Dedifferentiated amniotic fluid mesenchymal stem cell (primary cell): ENCODE measurements around the gene LMAN2.
"Not testable (repeated sequence)": the region's sequence is repeated elsewhere in the genome, so short reads cannot be mapped to it uniquely, and the experiment has no call there.

Source experiments
- DNase-seq: peaks from one replicate; pipeline ENCODE4 v3.0.0-alpha.2; 2016; ENCODE audit errors: extremely low spot score

The LMAN2 gene

DNA sequence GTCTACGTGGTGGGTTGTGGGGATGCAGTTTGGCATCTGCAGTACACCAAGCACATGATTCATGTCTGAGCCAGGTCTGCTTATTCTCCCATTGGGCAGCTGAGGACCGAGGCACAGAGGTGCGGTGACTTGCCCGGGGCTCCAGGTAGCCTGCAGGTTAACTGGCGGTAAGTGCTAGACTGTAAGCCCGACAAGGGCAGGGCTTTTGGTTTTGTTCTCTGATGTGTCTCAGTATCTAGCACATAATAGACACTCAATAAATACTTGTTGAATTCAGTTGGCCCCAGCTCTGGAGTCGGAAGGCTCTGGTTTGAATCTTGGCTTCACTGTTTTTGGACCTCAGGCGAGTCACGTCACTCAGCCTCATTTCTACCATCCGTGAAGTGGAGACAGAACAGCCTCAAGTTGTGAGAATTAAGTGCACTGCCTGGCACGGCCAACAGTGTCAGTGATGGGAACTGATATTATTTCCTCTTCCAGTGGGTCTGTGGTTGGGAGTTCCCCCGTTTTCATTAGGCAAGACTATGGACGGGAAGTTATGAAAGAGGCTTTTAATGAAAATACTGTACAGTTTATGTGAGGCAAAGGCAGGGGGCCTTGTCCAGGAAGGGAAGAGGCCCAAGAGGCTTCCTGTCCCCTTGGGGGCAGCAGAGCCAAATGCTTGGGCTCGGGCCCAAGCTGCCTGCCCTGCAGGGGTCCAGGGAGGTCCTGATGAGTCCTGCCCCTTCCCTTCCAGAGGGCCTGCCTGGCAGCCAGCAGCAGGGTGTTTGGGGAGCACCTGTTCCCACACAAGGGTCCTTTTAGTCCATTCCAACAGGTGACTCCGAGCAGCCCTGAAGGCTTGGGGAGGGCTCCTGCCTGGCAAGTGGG is 44.6 kb downstream of the LMAN2 start:
- no peak for DNase-seq

DNA sequence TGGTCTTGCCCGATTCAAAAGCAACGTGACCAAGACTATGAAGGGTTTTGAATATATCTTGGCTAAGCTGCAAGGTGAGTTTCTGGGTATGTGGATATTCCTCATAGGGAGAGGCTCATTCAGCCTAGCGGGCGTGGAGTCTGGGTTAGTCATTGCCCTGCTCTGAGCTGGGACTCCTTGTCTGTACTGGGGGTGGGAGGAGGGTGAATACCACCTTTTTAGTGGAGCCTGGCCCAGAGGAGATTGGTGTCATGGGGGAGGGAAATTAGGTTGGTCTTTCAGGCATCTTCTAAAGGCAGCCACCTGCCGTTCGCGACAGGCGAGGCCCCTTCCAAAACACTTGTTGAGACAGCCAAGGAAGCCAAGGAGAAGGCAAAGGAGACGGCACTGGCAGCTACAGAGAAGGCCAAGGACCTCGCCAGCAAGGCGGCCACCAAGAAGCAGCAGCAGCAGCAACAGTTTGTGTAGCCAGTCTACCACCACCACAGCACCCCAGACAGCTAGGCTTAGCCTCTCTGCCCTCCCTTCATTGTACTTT is 45.3 kb downstream of the LMAN2 start:
- DNase-seq = not testable (repeated sequence)

DNA sequence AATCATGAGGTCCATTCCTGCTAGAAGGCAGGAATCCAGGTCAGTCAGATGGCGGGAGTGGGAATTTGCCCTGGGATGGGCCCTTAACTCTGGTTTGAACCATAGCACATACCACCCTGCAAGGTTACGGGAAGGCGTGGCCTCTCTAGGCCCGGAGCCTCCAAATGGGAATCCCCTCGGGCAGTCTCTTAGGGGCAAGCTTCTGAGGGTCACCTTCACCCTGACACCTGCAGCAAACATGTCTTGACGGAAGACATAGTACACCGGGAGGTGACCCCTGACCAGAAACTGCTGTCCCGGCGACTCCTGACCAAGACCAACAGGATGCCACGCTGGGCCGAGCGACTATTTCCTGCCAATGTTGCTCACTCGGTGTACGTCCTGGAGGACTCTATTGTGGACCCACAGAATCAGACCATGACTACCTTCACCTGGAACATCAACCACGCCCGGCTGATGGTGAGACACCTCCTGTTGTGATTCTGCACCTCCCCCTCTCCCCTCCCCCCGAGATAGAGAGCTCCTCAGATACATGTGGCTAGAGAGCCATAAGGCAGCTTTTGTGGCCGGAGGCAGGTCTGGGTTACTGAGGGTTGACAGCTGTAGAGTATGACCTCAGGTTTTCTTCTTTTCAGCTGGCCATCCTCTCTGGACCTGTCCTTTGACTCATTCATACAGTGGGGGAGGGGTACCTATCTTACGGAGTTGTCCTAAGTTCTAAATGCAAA is 46.9 kb downstream of the LMAN2 start:
- DNase-seq = no peak

DNA sequence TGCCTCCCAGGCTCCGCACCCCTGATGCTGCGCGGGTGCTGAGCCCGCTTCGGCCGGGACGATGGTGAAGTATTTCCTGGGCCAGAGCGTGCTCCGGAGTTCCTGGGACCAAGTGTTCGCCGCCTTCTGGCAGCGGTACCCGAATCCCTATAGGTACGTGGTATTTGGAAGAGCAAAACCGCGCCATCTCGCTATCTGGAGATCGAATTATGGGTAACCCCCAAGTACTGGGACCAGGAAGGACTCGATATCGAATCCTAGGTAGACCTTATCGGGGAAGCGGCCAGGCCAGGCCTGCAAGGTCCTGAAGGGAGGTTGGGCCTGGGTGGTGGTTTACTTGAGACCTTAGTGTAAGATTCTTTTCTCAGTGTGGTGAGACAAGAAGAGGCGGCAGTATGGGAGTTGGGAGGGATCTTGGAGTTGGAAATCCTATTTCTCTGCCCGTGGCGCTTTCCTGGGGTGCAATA is 47.5 kb downstream of the LMAN2 start:
- no peak for DNase-seq

DNA sequence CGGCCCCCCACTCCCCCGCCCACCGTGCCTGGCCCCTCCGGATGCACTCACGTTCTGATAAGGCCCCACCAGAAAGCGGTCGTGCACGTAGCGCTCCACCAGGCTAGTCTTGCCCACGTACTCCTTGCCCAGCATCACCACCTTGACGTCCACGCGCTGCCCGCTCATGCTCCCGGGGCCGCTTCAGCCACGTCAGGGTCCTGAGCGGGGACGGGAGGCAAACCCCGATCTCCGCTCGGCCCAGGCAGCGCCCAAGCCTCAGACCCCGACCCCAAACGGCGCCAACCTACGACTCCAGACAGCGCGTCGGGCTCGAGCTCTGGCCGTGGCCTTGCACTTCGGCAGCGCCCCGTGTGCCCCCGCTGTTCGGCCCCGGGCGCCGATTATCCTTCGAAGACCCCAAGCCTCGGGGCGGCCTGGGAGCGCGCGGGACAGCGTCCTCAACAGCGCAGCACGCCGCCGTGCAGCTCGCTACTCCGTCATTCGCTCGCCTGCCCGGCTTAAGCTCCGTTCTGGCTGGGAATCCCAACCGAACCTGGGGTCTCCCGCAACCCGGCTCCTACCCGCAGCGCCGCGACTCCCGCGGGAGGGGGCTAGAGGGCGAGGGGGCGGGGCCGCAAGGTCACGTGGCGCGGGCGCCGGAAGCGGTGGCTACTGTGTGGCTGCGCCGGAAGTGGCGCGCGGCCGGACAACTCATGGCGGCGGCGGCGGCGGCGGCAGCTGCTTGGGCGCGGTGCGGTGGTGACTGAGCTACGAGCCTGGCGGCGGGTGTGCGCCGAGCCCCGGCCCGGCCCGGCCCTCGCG is 48.1 kb downstream of the LMAN2 start, which contains the start of the genes PRELID1 and RAB24:
Gene PRELID1 (plus strand): TSS at position 679 of the 804 bp plus-strand sequence. CDS start 187 bp downstream, outside the sequence.
Gene RAB24 (minus strand): TSS at position 599 of the 804 bp plus-strand sequence. CDS start 431 bp downstream, at position 168.
- DNase-seq = peak; percentile 81

DNA sequence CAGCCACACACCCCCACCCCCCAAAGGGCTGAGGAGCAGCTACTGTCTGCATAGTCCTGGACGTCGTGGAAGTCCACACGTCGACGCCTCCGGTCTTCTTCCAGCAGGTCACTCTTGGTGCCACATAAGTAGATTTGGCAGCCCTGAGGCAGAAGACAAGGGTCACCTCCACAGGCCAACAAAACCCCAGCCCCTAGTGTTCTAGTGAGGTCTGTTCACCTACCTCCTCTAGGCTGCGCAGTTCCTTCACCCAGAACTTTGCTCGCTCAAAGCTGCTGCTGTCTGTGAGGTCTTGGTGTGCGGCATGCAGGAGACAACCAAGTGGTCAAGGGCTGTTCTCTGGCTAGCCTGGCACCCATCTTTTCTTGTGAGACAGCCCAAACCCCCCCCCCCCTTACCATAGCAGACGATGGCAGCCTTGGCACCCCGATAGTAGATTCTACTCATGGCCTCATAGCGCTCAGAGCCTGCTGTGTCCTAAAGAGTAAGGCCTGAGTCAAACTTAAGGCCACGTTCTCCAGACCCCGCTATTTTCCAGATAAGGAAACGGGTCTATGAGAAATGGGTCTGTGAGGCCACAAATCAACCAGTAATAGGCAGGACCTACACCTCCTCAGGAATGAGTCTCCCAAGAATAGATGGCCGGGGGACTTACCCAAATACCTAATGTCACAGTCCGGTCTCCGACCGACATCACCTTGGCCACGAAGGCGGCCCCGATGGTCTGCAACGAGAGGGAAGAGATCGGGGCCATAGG is 48.9 kb downstream of the LMAN2 start:
- no peak for DNase-seq

DNA sequence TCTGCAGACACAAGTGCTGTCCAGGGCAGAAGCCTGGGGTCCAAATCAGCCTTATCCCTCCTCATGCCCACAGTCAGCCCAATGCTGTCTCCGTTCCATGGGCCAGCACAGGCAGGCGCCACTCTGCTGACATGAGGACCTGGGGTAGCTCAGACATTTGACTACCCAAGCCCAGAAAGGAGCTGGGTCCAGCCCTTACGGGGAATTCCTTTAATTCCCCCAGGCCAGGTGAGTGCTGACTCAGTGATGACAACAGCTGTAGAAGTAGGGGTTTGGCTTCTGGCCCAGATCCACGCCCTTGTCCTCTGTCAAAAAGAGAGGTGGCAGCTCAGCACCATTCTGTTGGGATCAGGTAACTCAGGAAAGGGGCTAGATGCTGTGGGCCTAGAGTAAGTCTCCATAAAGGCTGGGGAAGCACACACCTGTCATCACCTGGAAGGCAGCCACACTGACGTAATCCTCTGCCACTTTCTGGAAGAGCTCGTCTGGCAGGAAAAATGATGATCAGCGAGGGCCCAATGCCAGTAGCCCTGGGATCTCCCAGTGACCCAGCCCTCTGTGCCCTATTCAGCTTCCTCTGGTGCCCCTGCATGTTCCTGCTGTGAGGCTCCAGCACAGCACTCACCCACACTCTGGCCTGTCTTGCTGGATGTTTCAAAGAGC is 49.8 kb downstream of the LMAN2 start:
- DNase-seq = no peak

DNA sequence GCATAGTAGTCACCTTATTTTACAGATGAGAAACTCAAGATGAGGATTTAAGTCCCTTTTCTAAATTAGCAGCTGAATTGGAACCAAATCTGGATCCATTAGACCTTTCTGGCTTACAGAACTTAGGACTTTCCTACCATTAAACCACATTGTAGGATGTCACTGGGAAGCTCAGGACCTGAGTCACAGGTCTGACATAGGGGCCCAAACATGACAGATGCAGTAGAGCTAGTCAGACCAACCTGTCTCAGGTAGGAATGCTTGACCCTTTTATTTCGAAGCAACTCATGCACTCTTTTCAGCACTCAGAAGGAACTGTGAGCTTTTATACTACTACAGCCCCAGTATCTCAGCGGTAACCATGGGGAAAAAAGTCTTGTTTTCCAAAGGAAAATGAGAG is 50.5 kb downstream of the LMAN2 start:
- no peak for DNase-seq

DNA sequence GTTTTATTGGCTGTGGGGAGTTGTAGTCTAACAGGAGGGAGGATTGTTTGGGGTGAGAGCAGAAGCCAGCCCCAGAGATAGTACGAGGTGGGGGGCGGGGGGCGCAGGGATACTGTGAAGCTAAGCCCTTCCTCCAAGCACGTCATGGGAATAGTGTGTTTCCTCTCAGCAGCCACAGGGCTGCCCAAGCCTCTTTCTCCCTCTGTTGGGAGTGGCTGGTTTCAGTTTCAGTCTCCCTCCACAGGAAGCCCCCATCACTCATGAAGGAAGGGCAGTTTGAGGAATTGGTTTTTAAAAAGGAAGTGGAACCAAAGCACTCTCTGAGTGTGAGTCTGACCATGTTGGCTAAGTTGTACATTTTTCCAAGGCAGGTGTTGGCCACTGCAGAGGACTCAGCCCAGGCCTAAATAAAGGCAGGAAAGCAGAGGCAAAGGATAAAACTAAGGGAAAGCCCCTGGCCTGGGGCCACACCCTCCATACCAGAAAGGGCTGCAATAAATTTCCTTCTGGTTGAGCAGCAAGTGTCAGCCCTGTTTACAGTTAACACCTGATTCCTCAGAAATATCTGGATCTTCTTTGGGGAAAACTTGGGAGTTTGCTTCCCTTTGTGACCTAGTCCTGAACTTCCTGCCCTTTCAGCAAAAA is 51.1 kb downstream of the LMAN2 start:
- peak; percentile 61 for DNase-seq

DNA sequence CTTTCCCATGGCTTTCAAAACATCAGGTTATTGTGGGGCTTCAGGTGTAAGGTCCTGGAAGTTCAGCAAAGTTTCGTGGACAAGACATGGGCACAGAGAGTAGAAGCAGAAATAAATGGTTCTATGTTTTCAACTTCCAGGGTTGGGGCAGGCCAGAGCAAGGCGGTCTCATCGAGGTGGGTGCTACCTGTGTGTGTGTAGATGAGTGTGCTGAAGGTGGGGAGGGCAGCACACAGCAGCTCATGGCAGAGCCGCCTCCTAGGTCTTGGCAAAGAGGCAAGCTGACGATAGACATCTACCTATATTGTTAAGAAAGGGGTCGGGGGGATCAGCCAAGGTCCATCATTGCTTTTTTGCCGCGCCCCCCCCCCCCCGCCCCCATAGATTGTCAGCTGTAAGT is 51.8 kb downstream of the LMAN2 start:
- DNase-seq = no peak

DNA sequence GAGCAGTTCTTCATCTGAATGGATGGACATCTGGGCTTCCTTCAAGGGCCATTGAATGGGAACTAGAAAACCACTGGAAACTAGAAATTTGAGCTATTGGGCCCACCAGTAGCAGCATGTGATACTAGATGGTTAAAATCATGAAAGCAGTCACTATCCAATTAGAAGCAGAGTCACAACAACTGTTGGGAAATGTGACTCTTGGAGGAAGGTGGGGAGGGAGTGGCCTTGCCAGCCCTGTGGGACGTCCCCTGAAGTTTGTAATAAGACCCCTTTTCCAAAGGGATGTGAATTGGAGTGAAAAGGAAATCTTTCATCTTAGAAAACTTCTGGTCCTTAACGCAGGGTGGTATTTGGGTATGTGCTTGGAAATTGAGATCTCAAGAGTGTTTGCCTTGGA is 53.5 kb downstream of the LMAN2 start:
- DNase-seq = no peak

DNA sequence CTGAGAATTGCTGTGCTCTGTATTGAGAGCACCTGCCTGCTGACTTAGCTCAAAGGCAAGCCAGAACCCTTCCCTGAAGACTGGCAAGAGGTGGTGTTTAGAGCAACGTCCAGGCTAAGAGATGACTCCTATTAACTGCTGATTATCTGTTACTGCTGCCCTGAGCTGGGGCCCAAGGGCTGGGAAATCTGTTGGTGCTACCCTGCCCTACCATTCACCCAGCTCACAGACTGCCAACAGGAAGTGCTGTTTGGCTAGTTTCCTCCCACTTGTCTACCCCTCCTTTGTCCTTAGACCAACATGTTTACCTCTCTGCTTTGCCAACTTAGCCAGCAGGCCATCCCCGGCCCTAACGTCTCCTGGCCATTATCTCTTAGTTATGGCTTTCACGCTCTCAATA is 54.9 kb downstream of the LMAN2 start:
- DNase-seq = no peak

DNA sequence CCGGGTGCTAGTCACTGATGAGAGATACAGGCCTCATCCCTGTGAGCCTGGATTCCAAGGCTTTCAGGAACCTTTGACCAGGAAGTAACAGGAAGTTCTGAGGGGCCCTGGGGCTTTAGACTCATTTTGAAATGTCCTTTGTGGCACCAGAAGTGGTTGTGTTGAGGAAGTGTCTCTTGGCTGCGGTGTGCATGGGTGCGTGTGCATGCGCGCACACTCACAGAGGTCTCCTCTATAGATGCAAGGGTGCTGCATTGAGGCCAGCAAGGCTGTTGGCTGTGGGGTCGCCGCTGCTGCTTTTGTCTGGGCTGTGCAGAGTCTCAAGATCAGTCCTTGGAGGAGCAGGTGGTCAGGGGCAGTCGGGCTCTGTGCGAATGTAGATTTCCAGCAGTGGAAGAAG is 55.5 kb downstream of the LMAN2 start:
- DNase-seq = no peak

DNA sequence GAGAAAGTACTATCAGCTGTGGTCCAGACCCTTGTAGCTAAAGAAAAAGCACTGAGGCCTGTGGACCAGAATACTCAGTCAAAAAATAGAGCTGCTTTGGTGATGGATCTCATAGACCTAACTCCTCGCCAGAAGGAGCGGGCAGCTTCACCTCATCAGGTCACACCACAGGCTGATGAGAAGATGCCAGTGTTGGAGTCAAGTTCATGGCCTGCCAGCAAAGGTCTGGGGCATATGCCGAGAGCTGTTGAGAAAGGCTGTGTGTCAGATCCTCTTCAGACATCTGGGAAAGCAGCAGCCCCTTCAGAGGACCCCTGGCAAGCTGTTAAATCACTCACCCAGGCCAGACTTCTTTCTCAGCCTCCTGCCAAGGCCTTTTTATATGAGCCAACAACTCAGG is 56.8 kb downstream of the LMAN2 start:
- DNase-seq = no peak

DNA sequence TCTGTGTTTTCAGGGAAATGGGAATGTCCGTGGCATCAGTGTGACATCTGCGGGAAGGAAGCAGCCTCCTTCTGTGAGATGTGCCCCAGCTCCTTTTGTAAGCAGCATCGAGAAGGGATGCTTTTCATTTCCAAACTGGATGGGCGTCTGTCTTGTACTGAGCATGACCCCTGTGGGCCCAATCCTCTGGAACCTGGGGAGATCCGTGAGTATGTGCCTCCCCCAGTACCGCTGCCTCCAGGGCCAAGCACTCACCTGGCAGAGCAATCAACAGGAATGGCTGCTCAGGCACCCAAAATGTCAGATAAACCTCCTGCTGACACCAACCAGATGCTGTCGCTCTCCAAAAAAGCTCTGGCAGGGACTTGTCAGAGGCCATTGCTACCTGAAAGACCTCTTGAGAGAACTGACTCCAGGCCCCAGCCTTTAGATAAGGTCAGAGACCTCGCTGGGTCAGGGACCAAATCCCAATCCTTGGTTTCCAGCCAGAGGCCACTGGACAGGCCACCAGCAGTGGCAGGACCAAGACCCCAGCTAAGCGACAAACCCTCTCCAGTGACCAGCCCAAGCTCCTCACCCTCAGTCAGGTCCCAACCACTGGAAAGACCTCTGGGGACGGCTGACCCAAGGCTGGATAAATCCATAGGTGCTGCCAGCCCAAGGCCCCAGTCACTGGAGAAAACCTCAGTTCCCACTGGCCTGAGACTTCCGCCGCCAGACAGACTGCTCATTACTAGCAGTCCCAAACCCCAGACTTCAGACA is 57.5 kb downstream of the LMAN2 start:
- no peak for DNase-seq

DNA sequence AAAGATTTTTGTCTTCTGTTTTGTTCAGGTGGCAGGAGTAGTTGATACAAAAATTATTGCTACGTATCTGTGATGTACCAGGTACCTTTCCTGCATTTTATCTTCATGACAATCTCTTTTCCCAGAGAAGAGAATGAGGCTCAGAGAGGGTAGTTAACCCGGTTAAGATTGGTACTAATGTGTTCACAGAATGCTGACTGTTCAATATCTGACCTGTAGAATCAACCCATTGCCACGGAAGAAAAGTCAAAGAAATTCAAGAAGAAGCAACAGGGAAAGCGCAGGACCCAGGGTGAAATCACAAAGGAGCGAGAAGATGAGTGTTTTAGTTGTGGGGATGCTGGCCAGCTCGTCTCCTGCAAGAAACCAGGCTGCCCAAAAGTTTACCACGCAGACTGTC is 59.7 kb downstream of the LMAN2 start:
- DNase-seq = no peak

DNA sequence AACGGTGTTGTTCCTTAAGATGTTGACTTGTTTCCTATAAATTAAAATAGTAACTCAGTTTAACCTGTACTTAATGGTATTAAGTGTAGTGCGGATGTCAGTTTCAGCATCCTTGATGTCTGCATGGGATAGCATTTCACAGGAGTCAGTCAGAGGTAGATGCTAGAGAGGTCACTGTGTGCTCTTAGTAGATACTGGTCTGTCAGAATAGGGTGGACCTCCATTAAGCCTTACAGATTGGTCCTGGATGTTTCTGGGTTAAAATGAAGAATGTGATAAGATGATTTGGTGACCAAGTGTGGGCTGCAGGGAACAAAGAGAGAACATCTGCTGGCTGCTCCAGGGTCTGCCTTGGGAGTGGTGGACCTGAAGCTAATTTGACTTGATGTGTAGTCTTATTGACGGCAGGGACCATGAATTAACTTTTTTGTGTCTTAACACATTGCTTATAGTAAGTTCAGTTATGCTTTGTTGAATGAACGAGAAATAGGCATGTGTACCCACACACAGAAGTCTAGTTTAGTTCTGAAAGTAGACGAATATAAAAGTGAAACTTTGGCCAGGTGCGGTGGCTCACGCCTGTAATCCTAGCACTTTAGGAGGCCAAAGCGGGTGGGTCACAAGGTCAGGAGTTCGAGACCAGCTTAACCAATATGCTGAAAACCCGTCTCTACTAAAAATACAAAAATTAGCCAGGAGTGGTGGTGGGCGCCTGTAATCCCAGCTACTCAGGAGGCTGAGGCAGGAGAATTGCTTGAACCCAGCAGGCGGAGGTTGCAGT is 60.5 kb downstream of the LMAN2 start:
- DNase-seq = no peak

DNA sequence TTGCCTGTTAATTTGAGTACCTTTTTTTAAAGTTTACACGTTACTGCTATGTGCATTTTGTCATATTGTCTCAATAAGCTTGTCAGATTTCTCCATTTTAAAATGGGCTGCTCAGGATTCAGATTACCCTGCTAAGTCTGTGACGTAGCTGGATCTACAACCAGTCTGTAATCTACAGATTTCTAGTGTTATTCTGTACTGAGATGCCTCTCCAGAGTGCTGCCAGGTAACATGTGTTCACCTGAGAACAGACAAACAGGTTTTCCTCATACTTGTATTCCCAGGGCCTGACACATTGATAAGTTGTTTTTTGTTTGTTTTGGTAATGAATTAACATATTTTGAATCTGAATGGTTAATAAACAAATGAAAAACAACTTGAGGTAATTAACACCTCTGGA is 63.3 kb downstream of the LMAN2 start:
- DNase-seq = no peak
